OCI-LY7 (cell line): Measurements from ENCODE around the gene ROS1. TPM values are rescaled to one million over a fixed set of nuclear protein-coding genes. Genes with fewer than 3 reads are reported as not detected.

Source experiments
- BruUV-seq: library from RNA; stranded (reverse); fragments of 400-500 nt; replicated peaks from 2 replicates; lab custom pipeline; 2021; lab: Mats Ljungman, UMichigan
- CTCF ChIA-PET: fragments of 300-600 bp; sonication (Branson Sonifier 250); formaldehyde crosslinking; loops from one replicate; lab custom pipeline; 2022; ENCODE audit warnings: antibody characterized with exemption; ENCODE audit not compliant: unreplicated experiment; lab: Charles Lee
- POLR2A ChIA-PET: fragments of 300-600 bp; sonication (Branson Sonifier 250); formaldehyde crosslinking; loops from one replicate; lab custom pipeline; 2022; ENCODE audit warnings: antibody characterized with exemption; lab: Charles Lee
- DNase-seq: peaks from one replicate; pipeline ENCODE4 v3.0.0-alpha.2; 2015; ENCODE audit warnings: low spot score
- H2AFZ ChIP-seq: fragments of 200-600 bp; sonication (generic), shearing (Covaris generic); 2 replicates; pipeline ENCODE4 v1.6.1; 2014; ENCODE audit warnings: mild to moderate bottlenecking, antibody characterized with exemption, low read length, moderate library complexity
- H3K27ac ChIP-seq: fragments of 200-600 bp; sonication (generic); 2 replicates; pipeline ENCODE4 v1.5.1; 2014; ENCODE audit warnings: mixed run types, low read depth, mild to moderate bottlenecking, moderate library complexity, low read length, inconsistent platforms; ENCODE audit not compliant: poor library complexity, severe bottlenecking
- H3K36me3 ChIP-seq: fragments of 200-600 bp; sonication (generic); 2 replicates; pipeline ENCODE4 v1.6.1; 2014; ENCODE audit warnings: mild to moderate bottlenecking, antibody characterized with exemption, low read length, moderate library complexity, mixed read lengths; ENCODE audit not compliant: insufficient read depth
- H3K4me1 ChIP-seq: fragments of 200-600 bp; sonication (generic); 2 replicates; pipeline ENCODE4 v1.5.1; 2014; ENCODE audit warnings: mild to moderate bottlenecking, low read length; ENCODE audit not compliant: insufficient read depth, poor library complexity, severe bottlenecking
- H3K4me2 ChIP-seq: fragments of 200-600 bp; sonication (generic); 2 replicates; pipeline ENCODE4 v1.6.1; 2014; ENCODE audit warnings: mild to moderate bottlenecking, low read length
- H3K4me3 ChIP-seq: fragments of 200-600 bp; sonication (generic); 2 replicates; pipeline ENCODE4 v1.5.1; 2014; ENCODE audit warnings: mild to moderate bottlenecking, low read depth, low read length; ENCODE audit not compliant: poor library complexity, severe bottlenecking
- H3K79me2 ChIP-seq: fragments of 200-600 bp; sonication (generic); 2 replicates; pipeline ENCODE4 v1.6.1; 2016; ENCODE audit warnings: low read depth, mild to moderate bottlenecking, low read length, moderate library complexity, mixed read lengths; ENCODE audit not compliant: insufficient read depth
- H3K9me2 ChIP-seq: fragments of 200-600 bp; sonication (generic); 2 replicates; pipeline ENCODE4 v1.6.1; 2016; ENCODE audit warnings: mild to moderate bottlenecking, low read length, mixed read lengths; ENCODE audit not compliant: insufficient read depth
- H3K9me3 ChIP-seq: fragments of 200-600 bp; sonication (generic); 2 replicates; pipeline ENCODE4 v1.6.1; 2014; ENCODE audit warnings: mild to moderate bottlenecking, mixed run types, low read length, mixed read lengths
- H4K20me1 ChIP-seq: fragments of 200-600 bp; sonication (generic); 2 replicates; pipeline ENCODE4 v1.6.1; 2014; ENCODE audit warnings: mild to moderate bottlenecking, antibody characterized with exemption, low read length, moderate library complexity, mixed read lengths; ENCODE audit not compliant: insufficient read depth
- CTCF ChIP-seq: fragments of 200-600 bp; sonication (generic); conservative IDR thresholded peaks from 2 replicates; pipeline ENCODE4 v1.5.1; 2014; ENCODE audit warnings: mild to moderate bottlenecking, antibody characterized with exemption, low read length, moderate library complexity, mixed read lengths
- EZH2phosphoT487 ChIP-seq: fragments of 200-600 bp; sonication (generic); IDR thresholded peaks from 2 replicates; pipeline ENCODE4 v1.6.1; 2018; ENCODE audit warnings: low read depth, borderline replicate concordance, mild to moderate bottlenecking, mixed run types, antibody characterized with exemption, low read length, moderate library complexity, mixed read lengths
- intact Hi-C: fragments of 100-400 bp; cut with micrococcal nuclease; formaldehyde crosslinking; loops from one replicate; pipeline ENCODE4 v1.10.0; 2022; ENCODE audit not compliant: unreplicated experiment
- total RNA-seq, 2 experiments: library from RNA; depleted of rRNA in 1 of 2; stranded (reverse); fragments of >200 nt in 1 of 2; shearing (Covaris generic) in 1 of 2; gene quantifications; 2 replicates each; pipeline ENCODE4 v1.2.3, GENCODE V29; 2014 to 2022

ROS1 gene
- total RNA-seq, 2 experiments from 2014 or later: not detected

GRCh38 chr6:117265410-117266256 lies 160.1 kb downstream of the ROS1 start, which contains the start of gene VGLL2:
Gene VGLL2, plus strand, starts transcription at chr6:117265558. Its CDS starts 206 bp downstream, at chr6:117265764.
- intact Hi-C loops: no loop called here
- no peaks in the 10 kb centered on the region for H4K20me1 ChIP-seq
- no peak within 1 kb of the TSS for H2AFZ ChIP-seq
- no peak for DNase-seq
- TF ChIP-seq EZH2phosphoT487: no peak
- no peak for TF ChIP-seq CTCF
- no peaks in the 10 kb centered on the region for H3K9me3 ChIP-seq
- H3K27ac ChIP-seq: no peak within 1 kb of the TSS
- ChIA-PET CTCF (no interaction called here), POLR2A (no interaction called here)
- H3K79me2 ChIP-seq: no peaks in the 10 kb centered on the region
- no peak within 1 kb of the TSS for H3K4me3 ChIP-seq
- no peaks in the 10 kb centered on the region for H3K9me2 ChIP-seq
- no TSS peak for BruUV-seq
- H3K36me3 ChIP-seq: no peaks in the 10 kb centered on the region
- H3K4me2 ChIP-seq: no peak within 1 kb of the TSS
- H3K4me1 ChIP-seq: no peaks in the 10 kb centered on the region

GRCh38 chr6:117264692-117265409 lies 160.9 kb downstream of the ROS1 start:
- ChIA-PET POLR2A (no interaction called here), CTCF (no interaction called here)
- TF ChIP-seq EZH2phosphoT487: no peak
- no peak for TF ChIP-seq CTCF

GRCh38 chr6:117264369-117264691 lies 161.4 kb downstream of the ROS1 start:
- H3K4me3 ChIP-seq: no peak overlapping the region
- no peaks in the 10 kb centered on the region for H3K4me1 ChIP-seq
- no peaks in the 10 kb centered on the region for H3K9me3 ChIP-seq
- H4K20me1 ChIP-seq: no peaks in the 10 kb centered on the region
- no TSS peak for BruUV-seq
- H2AFZ ChIP-seq: no peak overlapping the region
- no peak for DNase-seq
- H3K79me2 ChIP-seq: no peaks in the 10 kb centered on the region
- CTCF ChIA-PET: no interaction called here
- no peaks in the 10 kb centered on the region for H3K9me2 ChIP-seq
- H3K4me2 ChIP-seq: no peak overlapping the region
- POLR2A ChIA-PET: no interaction called here
- no peaks in the 10 kb centered on the region for H3K36me3 ChIP-seq
- TF ChIP-seq EZH2phosphoT487: no peak
- TF ChIP-seq CTCF: no peak
- H3K27ac ChIP-seq: no peak overlapping the region
- intact Hi-C loops: no loop called here

More at GRCh38 chr6:117264692-117265409, 160.9 kb downstream of the ROS1 start:
- no peaks in the 10 kb centered on the region for H3K9me3 ChIP-seq
- no peak overlapping the region for H2AFZ ChIP-seq
- no peaks in the 10 kb centered on the region for H3K79me2 ChIP-seq
- H3K9me2 ChIP-seq: no peaks in the 10 kb centered on the region
- no peak overlapping the region for H3K4me3 ChIP-seq
- no peaks in the 10 kb centered on the region for H3K4me1 ChIP-seq
- BruUV-seq: no TSS peak
- H3K27ac ChIP-seq: no peak overlapping the region
- intact Hi-C loops: no loop called here
- no peaks in the 10 kb centered on the region for H3K36me3 ChIP-seq
- no peaks in the 10 kb centered on the region for H4K20me1 ChIP-seq
- no peak overlapping the region for H3K4me2 ChIP-seq
- no peak for DNase-seq
